Smooth muscle cell (in vitro differentiated cells): ENCODE data around the gene OSGIN1. TPM values are rescaled to one million over a fixed set of nuclear protein-coding genes. Genes with fewer than 3 reads are reported as not detected.

Experiments
- DNase-seq: peaks from one replicate; lab custom pipeline; 2025; ENCODE audit not compliant: unreplicated experiment; lab: John Stamatoyannopoulos, UW
- H2AFZ ChIP-seq: fragments of 200-600 bp; sonication (generic); 2 replicates; pipeline ENCODE4 v1.6.0; 2016; ENCODE audit warnings: antibody characterized with exemption, low read depth, mild to moderate bottlenecking
- H3F3A ChIP-seq: fragments of 200-600 bp; sonication (generic); 2 replicates; pipeline ENCODE4 v1.6.0; 2017; ENCODE audit warnings: antibody characterized with exemption, low read depth
- H3K27ac ChIP-seq: fragments of 200-600 bp; sonication (generic); 2 replicates; pipeline ENCODE4 v1.5.1; 2016; ENCODE audit warnings: low read depth, mild to moderate bottlenecking
- H3K27me3 ChIP-seq: fragments of 200-600 bp; sonication (generic); 2 replicates; pipeline ENCODE4 v1.6.1; 2016; ENCODE audit warnings: low read depth, mild to moderate bottlenecking
- H3K36me3 ChIP-seq: fragments of 200-600 bp; sonication (generic); 2 replicates; pipeline ENCODE4 v1.5.1; 2016; ENCODE audit warnings: low read depth
- H3K4me1 ChIP-seq: fragments of 200-600 bp; sonication (generic); 2 replicates; pipeline ENCODE4 v1.5.1; 2016; ENCODE audit warnings: low read depth
- H3K4me2 ChIP-seq: fragments of 200-600 bp; sonication (generic); 2 replicates; pipeline ENCODE4 v1.6.0; 2016; ENCODE audit warnings: mild to moderate bottlenecking
- H3K4me3 ChIP-seq: fragments of 200-600 bp; sonication (generic); 2 replicates; pipeline ENCODE4 v1.5.1; 2016; ENCODE audit warnings: mild to moderate bottlenecking
- H3K79me2 ChIP-seq: fragments of 200-600 bp; sonication (generic); 2 replicates; pipeline ENCODE4 v1.6.0; 2016; ENCODE audit warnings: low read depth, mild to moderate bottlenecking
- H3K9ac ChIP-seq: fragments of 200-600 bp; sonication (generic); 2 replicates; pipeline ENCODE4 v1.6.0; 2016; ENCODE audit warnings: low read depth
- H3K9me3 ChIP-seq: fragments of 200-600 bp; sonication (generic); replicated peaks from 2 replicates; pipeline ENCODE4 v1.5.1; 2016; ENCODE audit warnings: low read depth
- H4K20me1 ChIP-seq: fragments of 200-600 bp; sonication (generic); 2 replicates; pipeline ENCODE4 v1.6.0; 2016; ENCODE audit warnings: low read depth
- CTCF ChIP-seq: fragments of 200-600 bp; sonication (generic); IDR thresholded peaks from 2 replicates; pipeline ENCODE4 v1.5.1; 2017; ENCODE audit warnings: borderline replicate concordance, mild to moderate bottlenecking, antibody characterized with exemption; ENCODE audit not compliant: insufficient read depth, poor library complexity, severe bottlenecking
- WGBS: methylation state at CpG from one replicate; pipeline ENCODE4 v1.1.7; 2016; ENCODE audit warnings: low lambda C conversion rate; 5-methylcytosine and 5-hydroxymethylcytosine counted together
- polyA plus RNA-seq: library from polyadenylated mRNA; unstranded; fragments of >200 nt; fragmentation: Nextera tagmentation; extraction: Ambion mirVana; gene quantifications from 2 replicates; pipeline ENCODE4 v1.2.1, GENCODE V29; 2016
- total RNA-seq: library from RNA; depleted of rRNA; stranded (reverse); fragments of >200 nt; gene quantifications from 2 replicates; pipeline ENCODE4 v1.2.3, GENCODE V29; 2014

The OSGIN1 gene
- total and polyA plus RNA-seq, 2 experiments from 2014 or later = 8.9 to 12.4 TPM

DNA sequence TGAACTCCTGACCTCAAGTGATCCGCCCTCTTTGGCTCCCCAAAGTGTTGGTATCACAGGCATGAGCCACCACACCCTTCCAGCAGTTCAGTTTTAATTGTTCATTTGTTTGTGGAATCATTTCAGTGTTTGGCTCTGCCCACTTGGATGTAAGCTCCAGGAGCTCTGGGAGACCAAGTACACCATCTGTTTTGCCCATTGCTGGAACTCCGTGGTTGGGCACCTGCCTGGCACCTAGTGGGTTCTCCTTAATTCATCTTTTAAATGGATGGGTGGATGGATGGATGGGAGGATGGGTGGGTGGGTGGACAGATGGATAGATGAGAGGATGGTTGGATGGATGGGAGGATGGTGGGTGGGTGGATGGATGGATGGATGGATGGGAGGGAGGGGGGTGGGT, 14.1 kb downstream of the OSGIN1 start:
- no peaks in the 10 kb centered on the region for H3F3A ChIP-seq
- H3K27me3 ChIP-seq = peaks cover 12% of the 10 kb centered on the region
- H3K4me1 ChIP-seq = no peaks in the 10 kb centered on the region
- no peak overlapping the region for H3K4me2 ChIP-seq
- no peak overlapping the region for H3K9ac ChIP-seq
- H3K36me3 ChIP-seq = no peaks in the 10 kb centered on the region
- TF ChIP-seq CTCF = no peak
- no peak overlapping the region for H3K4me3 ChIP-seq
- 94% methylated on average over 2 of the region's 2 CpGs for WGBS
- no peak overlapping the region for H3K27ac ChIP-seq
- no peak for DNase-seq
- H3K79me2 ChIP-seq = no peaks in the 10 kb centered on the region
- no peaks in the 10 kb centered on the region for H4K20me1 ChIP-seq
- H2AFZ ChIP-seq = no peak overlapping the region
- no peaks in the 10 kb centered on the region for H3K9me3 ChIP-seq

GRCh38 chr16:83967838-83968305, 14.8 kb downstream of the OSGIN1 start, which contains the start of gene NECAB2:
Gene NECAB2 (plus strand): TSS chr16:83968244. CDS start chr16:83968649, 405 bp downstream.
- Histone ChIP-seq H3K27ac (no peak within 1 kb of the TSS), H3F3A (no peaks in the 10 kb centered on the region), H3K9me3 (no peaks in the 10 kb centered on the region), H3K4me2 (peak within 1 kb of the TSS; percentile 85), H3K36me3 (no peaks in the 10 kb centered on the region), H3K4me1 (no peaks in the 10 kb centered on the region), H4K20me1 (no peaks in the 10 kb centered on the region), H3K4me3 (peak within 1 kb of the TSS; percentile 45), H3K9ac (no peak within 1 kb of the TSS), H3K79me2 (no peaks in the 10 kb centered on the region), H3K27me3 (peaks cover 12% of the 10 kb centered on the region), H2AFZ (no peak within 1 kb of the TSS)
- TF ChIP-seq CTCF = peak; percentile 83
- WGBS = 38% methylated on average over 11 of the region's 35 CpGs
- DNase-seq = no peak

DNA sequence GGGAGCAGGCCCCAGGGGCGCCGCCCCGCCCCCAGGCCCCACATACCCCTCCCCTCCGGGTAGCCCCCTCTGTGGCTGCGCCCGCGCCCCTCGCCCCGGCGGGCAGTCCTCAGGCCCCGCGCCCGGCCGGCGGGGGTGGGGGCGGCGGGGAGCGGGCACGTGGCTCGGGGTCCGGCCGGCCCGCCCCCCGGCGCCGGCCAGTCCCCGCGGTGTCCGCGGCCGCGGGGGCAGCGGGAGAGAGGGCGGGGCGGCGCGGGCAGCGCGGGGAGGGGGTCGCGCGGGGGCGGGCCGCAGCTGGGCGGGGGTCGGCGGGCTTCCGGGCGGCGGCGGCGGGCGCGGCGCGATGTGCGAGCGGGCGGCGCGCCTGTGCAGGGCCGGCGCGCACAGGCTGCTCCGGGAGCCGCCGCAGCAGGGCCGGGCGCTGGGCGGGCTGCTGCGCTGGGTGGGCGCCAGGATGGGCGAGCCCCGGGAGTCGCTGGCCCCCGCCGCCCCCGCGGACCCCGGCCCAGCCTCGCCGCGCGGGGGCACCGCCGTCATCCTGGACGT, 15.3 kb downstream of the OSGIN1 start:
- Histone ChIP-seq H3K9ac (no peak overlapping the region), H3F3A (no peaks in the 10 kb centered on the region), H4K20me1 (no peaks in the 10 kb centered on the region), H3K27me3 (peaks cover 12% of the 10 kb centered on the region), H3K27ac (no peak overlapping the region), H3K4me2 (peak overlapping the region; percentile 85), H3K79me2 (no peaks in the 10 kb centered on the region), H3K36me3 (no peaks in the 10 kb centered on the region), H2AFZ (no peak overlapping the region), H3K4me1 (no peaks in the 10 kb centered on the region), H3K4me3 (peak overlapping the region; percentile 45), H3K9me3 (no peaks in the 10 kb centered on the region)
- DNase-seq = no peak
- 1% methylated on average over 15 of the region's 87 CpGs for WGBS
- TF ChIP-seq CTCF = no peak

DNA sequence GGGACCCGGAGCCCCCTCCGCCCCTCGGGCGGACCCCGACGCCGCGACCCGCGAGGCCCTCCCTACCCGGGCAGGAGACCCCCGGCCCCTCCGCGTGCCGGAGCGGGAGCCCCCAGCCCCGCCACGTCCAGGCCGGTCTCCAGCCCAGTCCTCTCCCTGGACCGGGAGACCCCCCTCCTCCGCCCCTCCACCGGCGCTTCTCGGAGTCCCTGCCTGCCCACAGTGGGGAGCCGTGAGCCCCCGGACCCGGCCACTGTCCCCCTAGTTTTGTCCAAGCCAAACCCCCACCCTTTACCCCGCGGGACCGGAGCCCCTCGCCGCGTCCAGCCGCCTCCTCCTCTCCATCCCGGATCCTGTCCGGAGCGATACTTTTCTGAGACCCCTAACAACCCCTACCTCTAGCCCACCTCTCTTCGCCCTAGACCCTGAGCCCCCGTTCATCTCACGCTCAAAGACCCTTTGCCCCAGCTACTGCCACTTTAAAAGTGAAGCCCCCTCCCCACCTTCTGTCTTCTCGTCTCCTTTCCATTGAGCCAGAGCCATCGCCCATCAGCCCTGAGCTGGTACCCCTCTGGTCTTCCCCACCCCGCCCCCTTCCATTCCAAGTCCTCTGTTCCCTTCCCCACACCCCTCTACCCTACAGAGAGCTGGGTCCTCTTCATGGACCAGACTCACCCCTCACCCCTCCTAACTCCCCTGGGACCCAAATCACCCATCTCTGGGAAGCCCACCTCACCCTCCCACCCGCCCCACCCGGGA, 16.0 kb downstream of the OSGIN1 start:
- TF ChIP-seq CTCF = no peak
- 29% methylated on average over 19 of the region's 45 CpGs for WGBS
- H3K4me2 ChIP-seq = peak overlapping the region; percentile 59

More for the DNA sequence above, 16.0 kb downstream of the OSGIN1 start:
- Histone ChIP-seq H3K4me1 (no peaks in the 10 kb centered on the region), H3K79me2 (no peaks in the 10 kb centered on the region), H3K27ac (no peak overlapping the region), H3K27me3 (peaks cover 12% of the 10 kb centered on the region), H2AFZ (no peak overlapping the region), H4K20me1 (no peaks in the 10 kb centered on the region), H3K9ac (no peak overlapping the region), H3K9me3 (no peaks in the 10 kb centered on the region), H3F3A (no peaks in the 10 kb centered on the region), H3K4me3 (no peak overlapping the region), H3K36me3 (no peaks in the 10 kb centered on the region)
- no peak for DNase-seq
